GM18499 (cell line): ENCODE data around the gene AGK.
"Not testable (repeated sequence)": the region's sequence is repeated elsewhere in the genome, so short reads cannot be mapped to it uniquely, and the experiment has no call there.

Source experiments
- ATAC-seq: cut with Tn5 transposase; IDR thresholded peaks from one replicate; pipeline ENCODE4 v1.9.1; 2021; ENCODE audit warnings: moderate number of reproducible peaks; ENCODE audit not compliant: insufficient read depth, unreplicated experiment

The AGK gene

DNA sequence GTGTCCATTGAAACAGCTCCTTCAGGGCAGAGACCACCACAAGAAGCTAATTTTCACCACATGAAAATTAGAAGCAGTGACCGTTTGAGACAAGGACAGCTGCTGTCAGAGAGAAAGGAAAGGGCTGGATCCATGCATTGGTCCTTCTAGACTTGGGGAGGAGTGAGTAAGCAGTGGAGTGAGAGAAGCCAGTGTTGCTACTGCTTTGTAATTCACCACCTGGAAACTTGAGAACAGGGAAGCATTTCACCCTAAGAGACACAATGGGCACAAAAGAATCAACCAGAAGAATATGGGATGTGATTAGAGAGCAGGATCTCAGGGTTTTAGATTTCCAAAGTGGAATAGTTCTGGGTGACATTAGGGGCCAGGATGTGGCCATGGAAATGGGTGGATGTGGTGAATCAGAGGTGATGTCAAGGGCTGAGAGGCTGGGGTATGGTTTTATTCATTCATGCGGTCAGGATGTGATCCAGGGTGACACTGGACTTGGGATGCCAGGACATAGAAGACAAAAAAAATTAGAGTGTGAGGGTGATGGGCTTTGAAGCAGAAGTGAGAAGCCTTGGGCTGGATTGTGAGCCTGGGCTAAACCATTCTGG lies 89.1 kb downstream of the AGK start:
- ATAC-seq: no peak

DNA sequence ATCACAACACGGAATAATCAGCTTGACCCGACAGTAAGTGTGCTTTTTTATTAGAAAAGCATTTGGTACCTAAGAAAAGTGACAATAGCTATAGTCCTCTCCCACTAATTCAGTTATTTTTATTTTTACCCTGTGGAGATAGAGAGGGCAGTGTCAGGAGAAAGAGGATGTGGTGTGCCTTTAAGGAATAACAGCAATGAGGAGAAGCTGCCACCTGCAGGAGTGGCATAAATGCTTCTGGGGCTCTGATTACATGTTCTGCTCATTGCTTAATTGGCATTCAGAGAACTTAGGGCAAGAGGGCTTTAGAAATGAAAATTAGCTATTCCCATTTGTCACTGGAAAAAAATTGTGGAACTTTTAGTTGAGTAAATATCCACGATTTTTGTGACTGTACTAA lies 90.7 kb downstream of the AGK start:
- ATAC-seq: no peak

DNA sequence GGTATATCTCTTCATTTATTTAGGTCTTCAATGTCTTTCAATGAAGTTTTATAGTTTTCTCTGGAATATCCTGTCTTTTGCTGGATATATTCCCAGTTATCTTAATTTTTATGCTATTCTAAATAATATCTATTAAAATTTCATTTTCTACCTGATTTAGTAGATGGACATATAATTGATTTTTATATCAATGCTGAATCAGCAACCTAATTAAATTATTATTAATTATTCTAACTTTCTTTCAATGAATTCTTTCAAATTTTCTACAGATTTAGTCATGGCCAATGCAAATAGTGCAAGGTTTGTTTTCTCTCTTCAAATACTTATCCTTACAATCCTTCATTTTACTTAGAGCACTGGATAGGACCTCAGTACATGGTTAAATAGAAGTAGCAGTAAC lies 94.0 kb downstream of the AGK start:
- no peak for ATAC-seq

DNA sequence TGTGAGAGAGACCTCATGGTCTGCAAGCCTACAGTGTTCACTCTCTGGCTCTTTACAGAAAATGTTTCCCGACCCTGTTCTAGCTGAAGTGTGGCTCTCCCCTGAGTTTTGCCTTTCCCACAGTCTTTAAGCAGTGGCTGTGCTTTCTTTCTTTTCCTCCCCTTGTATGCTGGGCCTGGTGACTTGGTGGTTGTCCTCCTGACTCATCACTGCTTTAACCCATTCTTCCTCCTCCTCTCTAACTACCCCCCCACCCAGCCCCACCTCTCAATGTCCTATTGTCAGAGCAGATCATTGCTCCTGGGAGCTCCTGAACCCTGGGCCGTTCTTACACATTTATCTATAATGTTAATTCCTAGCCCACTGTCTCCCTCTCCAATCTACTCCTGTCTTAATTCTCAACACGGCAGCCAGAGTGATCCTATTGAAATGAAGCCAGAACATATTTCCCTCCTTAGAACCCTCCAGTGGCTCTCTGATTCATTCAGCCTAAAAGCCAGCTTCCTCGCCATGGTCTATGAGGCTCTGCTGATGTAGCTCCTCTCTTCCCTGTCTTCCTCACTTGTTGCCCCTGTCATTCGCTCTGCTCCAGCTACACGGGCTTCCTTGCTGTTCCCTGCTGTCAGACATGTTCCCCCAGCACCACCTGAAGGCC lies 95.7 kb downstream of the AGK start:
- ATAC-seq: no peak

DNA sequence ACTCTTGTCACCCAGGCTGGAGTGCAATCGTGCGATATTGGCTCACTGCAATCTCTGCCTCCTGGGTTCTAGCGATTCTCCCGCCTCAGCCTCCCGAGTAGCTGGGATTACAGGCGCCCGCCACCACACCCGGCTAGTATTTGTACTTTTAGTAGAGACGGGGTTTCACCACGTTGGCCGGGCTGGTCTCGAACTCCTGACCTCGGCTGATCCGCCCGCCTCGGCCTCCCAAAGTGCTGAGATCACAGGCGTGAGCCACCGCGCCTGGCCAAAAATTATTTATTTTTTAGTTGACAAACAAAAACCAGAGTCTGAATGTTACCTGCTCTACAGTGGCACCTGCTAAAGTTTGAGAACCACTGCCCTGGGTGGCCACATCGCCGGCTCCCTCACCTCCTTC lies 96.5 kb downstream of the AGK start:
- ATAC-seq: not testable (repeated sequence)

DNA sequence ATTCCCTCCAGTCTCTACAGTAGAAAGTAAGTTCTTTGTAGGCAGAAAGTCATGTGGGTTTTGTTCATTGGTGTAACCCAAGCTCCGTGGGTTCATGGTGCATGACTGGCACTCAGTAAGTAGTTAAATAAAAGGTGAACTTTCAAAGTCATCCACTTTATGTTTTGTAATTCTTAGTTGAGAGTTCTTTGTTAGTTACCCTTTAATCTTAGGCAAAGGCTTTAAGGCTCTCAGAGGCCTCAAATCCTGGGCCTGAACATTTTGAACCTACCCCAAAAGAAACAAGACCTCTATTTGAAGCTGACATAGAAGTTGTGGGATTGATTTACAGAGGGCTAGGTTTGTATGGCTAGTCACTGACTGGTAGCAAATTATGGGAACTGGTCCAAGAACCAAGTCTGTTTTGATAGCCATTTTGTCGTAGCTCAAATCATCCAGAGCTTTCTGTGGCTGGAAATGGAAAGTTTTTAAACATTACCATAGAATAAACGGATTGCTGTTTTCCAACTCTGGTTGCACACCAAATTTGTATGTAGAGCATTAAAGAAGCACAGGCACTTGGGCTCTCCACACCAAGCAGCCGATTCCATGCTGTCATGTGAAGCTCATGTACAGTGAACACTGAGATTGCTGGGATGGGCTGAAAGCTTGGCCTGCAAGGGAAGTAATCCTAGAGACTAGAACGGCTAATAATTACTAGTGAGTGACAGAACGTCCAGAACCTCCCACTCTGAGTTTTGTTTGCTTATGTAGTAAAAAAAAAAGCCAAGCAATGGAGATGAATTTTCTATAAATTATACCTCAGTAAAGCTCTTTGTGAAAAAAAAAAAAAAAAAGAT lies 97.3 kb downstream of the AGK start:
- no peak for ATAC-seq

DNA sequence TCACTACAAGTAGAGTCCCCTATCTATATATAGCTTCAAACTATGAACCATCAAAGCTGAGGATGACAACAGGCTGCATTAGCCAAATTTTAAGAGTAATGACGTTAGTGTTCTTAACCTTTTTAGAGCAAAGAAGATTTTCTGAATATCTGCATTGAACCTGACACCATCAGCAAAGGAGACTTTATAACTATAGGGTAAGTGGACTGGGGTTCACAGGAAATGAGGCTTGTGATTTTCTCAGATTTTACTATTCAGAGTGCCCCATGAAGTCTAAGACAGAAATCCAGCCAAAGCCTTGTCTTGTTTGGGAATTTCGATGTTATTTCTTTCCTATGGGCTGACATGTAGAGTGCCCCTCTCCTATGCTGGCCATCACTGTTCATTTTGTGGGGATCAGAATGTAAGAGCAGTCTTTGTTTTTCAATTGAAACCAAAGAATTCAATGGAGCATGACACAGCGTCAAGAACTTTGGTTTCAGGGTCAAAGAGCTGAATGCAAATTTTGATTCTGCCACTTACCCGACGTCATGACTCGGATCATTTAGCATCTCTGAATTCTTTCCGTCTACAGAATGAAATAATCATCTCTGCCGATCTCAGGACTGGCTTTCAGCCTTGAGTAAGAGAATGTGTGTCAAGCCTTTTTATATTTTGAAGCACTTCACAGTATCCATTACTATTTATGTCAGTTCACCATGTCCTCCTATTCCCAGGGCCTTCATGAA lies 98.1 kb downstream of the AGK start:
- no peak for ATAC-seq

DNA sequence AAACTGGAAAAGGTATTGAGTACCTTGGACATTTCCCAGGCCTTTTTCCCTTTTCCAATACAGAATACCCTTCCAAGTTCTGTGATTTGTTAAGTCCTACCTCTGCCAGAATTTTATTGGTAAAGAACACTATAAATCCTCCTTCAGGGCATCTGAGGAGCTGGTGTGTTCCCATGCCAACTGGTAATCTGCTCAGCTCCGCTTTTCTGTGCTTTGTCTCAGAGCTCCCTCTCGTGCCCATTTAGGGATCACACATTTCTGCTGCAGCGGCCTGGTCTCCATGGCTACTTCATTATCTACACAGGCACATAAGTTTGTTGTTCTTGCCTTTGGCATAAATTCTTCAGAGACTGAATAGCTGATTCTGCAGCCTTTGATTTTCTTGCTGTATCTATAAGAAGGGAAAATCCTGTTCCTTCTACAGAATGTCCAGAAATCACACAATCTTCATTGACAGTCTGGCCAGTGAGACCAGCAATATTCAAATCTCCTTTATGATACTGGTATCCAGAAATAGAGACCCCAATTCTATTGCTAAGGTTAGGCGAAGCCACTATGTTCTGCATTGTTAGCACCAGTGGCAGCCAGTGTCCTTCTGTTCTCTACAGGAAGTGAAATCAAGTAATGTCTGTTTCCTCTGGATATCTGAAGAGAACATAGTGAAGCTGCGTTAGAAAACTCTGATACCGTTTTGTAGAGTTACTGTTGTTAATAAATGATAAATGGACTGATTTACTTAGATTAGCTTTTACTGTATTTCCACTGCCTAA lies 98.8 kb downstream of the AGK start:
- ATAC-seq: no peak

DNA sequence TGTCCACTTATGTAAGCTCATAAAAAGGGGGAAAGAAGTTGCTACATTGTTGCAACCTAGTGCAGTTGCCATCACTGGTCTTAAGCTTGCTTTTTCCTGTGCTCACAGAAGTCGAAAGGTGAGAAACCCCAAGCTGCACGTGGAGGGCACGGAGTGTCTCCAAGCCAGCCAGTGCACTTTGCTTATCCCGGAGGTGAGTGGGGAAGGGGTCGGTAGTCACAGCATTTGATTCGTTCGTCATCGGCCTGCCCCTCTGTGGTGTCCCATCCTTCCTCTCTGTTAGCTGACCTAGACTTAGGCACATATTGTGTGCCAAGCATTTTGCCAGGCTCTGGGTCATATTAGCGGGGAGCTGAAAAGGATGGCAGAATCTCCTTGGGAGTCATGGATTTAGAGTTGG lies 100.2 kb downstream of the AGK start:
- ATAC-seq: no peak

DNA sequence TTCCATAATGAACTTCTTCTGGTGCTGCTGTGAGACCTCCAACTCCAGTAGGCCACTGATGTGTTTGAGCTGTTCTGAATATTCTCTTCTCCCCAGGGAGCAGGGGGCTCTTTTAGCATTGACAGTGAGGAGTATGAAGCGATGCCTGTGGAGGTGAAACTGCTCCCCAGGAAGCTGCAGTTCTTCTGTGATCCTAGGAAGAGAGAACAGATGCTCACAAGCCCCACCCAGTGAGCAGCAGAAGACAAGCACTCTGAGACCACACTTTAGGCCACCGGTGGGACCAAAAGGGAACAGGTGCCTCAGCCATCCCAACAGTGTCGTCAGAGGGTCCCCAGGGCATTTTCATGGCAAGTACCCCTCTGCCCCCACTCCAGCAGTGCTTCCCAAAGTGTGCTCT lies 101.5 kb downstream of the AGK start:
- ATAC-seq: no peak

DNA sequence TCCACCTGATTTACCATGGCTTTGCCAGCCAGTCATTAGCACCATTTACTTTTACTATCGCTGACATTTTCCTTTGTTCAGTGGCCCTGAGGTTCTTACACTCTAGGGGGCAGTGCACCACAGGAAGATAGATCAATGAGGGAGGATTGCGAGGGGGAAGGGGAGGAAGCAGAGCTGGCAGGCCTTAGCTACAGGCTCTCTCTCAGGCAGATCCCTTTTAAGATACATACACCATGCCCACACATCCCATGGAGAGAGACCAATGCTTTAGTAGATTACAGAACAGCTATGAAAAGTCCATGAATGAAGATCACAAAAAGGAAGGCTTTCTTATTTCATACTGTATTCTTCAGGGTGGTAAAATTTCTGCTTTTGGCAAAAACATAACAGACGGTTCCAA lies 103.3 kb downstream of the AGK start:
- no peak for ATAC-seq

DNA sequence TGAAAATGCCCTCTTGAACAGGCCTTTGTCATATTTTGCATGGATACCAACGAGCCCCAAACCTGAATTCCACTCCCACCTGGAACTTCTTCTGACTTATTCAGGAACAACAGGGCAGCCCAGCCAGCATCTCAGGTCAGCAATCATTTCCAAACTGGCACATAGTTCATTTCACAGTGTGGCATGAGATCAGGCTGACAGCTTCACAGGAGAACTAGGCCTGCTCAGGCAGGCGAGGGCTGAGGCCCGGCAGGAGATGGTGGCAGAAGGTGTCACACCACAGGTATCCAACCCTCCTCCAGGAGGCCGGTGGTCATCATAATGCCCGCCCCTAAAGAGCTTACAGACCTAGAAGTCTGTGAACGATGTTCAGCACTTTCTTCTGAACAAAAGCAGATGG lies 108.3 kb downstream of the AGK start:
- no peak for ATAC-seq

DNA sequence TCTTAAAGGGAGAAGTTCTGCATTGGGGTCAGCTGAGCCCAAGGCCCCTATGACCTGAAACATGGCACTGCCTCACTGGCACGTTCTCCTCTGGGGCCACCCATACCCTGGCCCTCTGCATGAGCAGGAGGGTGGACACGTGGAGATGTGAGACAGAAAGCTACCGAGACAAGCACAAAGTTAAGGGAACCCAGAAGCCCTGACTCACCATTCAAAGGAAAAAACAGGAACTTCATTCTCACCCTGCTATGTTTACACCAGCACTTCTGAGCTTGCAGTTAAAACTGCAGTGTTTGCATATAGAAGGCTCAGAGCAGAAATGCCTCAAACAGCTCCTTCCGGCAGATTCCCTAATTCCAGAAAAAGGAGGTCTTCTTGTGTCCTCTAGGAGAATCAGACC lies 109.0 kb downstream of the AGK start:
- no peak for ATAC-seq

DNA sequence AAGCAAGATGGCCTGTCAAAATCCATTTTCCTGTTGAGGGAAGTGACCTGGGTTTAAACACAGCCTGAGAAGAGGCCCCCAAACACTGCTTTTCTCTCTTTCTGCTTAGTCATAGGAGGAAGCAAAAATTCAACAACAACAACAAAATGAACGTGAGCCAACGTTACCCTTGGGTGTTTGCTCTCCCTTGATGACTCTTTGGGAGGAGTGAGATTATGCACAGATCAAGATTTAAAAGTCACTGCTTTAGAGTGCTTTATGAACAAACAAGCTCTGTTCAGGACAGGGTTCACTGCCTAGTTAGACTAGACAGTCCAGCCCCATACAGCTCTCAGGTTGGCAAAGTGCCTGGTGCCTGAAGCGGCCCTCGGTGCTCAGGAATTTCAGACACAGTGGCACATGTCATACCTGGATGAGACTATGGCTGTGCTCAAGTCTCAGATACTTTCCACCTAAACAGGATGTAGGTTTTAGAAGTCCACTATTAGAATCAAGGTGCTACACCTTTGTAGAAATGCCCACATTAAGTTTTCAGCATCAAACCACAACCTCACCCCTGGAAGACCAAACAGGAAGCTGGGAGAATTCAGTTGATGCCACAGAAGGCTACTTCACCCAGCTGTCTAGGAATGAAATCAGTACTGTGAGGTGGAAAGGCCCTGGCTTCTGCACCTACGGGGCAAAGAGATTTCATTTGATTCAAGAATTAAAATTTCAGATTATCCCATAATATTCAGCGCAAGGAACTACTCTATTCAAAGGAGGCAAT lies 112.1 kb downstream of the AGK start:
- ATAC-seq: no peak

DNA sequence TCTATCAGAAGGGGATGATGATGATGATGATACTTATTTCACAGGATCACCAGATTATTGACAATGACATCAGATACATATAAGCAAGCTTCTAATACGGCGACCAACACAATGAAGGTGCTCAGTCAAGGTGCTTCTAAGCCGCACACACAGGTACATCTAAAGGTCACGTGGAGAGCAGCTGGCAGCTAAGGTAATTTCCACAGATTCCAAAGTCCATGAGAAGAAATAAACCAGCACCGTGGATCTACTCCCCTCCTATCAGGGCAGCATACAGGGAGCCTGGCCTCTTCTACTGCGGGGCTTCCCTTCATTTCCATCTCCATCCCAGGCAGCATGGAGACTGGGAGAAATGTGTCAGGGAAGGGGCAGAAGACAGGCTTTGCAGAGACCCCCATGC lies 113.2 kb downstream of the AGK start:
- ATAC-seq: no peak

DNA sequence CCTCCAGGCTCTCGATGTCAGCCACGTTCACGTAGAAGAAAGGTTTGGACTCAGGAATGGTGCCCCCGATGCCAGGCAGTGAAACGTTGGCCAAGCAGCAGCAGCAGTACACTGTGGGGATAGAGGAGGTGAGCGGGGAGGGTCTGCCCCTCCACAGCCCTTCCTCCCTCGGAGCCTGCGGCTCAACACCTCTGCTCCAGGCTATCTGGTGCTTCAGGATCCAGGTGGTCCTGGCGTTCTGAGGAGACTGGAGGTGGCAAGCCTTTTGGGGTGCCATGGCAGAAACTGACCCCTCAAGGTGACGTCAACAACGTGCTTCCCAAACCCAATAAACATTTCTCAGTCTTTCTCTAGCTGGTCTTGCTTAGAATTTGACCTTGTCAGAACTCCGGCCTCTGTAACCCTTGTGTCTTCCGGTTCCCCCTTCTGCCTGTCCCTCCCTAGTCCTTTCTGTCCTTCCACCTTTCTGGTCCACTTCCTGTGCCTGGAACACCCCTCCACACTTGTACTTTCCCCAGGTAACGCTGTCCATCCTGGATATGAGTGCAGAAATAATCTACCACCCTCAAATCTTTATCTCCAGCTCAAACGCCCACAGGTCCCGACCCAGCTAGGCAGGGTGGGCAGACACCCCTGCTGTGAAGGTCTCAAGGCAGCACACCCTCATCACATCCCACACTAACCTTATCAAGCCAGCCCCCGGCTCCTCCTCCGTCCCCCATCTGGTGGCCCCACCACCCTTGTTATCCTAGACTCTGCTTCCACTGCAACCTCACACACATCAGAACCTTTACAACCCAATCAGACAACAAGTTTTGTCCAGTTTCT lies 114.2 kb downstream of the AGK start:
- no peak for ATAC-seq

DNA sequence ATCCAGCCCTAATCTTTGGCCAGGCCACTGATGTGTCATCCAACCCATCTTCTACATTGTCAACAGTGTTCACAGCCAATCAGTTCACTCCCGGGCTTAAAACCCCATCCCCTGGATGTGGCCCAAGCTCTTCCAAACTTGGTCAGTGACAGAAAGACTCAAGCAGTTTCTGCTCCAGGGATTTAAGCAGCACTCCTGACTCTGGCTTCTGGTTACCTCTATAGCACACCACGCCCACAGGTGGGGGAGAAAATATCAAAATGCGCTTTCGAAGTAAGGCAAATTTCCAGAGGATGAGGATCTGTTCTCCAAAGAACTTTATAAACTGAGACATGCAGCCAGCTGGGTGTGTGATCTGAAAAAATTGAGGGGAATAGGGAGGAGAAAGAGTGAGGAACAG lies 114.9 kb downstream of the AGK start:
- ATAC-seq: no peak

DNA sequence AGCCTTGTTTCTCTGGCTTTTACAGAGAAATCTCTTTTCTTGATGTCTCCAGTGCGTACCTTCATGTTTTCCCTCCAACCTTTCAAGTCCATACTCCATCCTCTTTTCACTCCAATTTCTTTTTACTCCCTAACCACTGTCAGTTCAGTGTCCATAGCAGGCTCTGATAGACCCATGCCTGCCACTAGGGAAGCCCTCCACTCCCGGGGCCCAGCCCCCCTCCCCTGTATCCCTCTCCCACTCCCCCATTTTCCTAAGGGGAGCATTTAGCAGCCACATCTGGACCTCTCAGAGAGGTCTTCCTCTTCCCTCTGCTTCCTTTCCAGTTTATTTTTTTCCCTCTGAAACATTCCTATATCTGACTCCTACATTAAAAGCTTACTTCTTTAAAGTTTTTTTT lies 117.6 kb downstream of the AGK start:
- ATAC-seq: no peak
